ENCODE data around the gene TMEM37. TPM values are rescaled to one million over a fixed set of nuclear protein-coding genes. Genes with fewer than 3 reads are reported as not detected.

TMEM37 gene
- total and polyA plus RNA-seq, 2 of the 8 experiments (the other 6 are each of a cell fraction or from before 2014, with no cell fraction given) = 11.0 to 16.2 TPM

DNA sequence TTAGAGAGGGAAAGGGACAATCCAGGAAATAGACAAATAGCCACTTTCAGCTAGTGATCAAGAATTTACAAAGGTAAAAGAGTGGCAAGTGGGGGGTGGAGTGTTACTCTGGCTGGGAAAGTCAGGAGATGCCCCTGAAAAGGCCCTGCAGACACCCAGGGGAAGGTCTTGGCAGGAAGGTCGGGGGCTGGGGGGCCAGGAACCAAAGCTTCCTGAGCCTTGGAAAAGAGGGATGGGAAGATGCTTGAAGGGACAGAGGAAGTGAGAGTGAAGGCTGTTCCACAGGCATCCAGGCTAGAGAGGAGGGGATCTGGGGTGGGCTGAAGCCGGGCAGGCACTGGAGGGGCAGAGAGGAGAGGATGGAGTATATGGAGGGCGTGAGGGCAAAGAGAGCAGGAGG lies 3.9 kb upstream of the TMEM37 start:
- Histone ChIP-seq H3K79me2 (ENCODE audit: control insufficient read depth in 1 of 2, insufficient read depth in 2 of 2, low read length in 2 of 2) (no peaks in the 10 kb centered on the region), H3K4ac (replicated peaks; ENCODE audit: insufficient read length, low read depth, low read length) (no peak overlapping the region), H3K9me3 (ENCODE audit: insufficient read depth in 2 of 2, low read depth in 1 of 2, low read length in 1 of 2) (no peaks in the 10 kb centered on the region), H3K27me3 (replicated peaks in 1 of 4; ENCODE audit: control insufficient read depth in 3 of 4, extremely low read depth in 1 of 4, insufficient read depth in 3 of 4, low read length in 3 of 4) (peaks cover 0 to 13% (median 7%) of the 10 kb centered on the region in 4 experiments; a peak in 6 of 7 replicates), H3K23me2 (ENCODE audit: low read depth, low read length) (peaks cover 12% of the 10 kb centered on the region; the same call in 1 of the 2 replicates), H3K4me3 (ENCODE audit: extremely low read depth in 1 of 4, insufficient read depth in 2 of 4, low read depth in 3 of 4, low read length in 4 of 4) (no peak overlapping the region), H3K4me2 (ENCODE audit: insufficient read depth in 1 of 2, low read depth in 2 of 2, low read length in 2 of 2) (no peak overlapping the region), H3K14ac (ENCODE audit: insufficient read length) (no peak overlapping the region), H2AFZ (ENCODE audit: low read length) (no peak overlapping the region), H3K56ac (replicated peaks; ENCODE audit: insufficient read length, low read depth, low read length) (no peak overlapping the region), H2BK12ac (ENCODE audit: low read depth, low read length) (0 out of 2 replicates have a peak overlapping the region, but pooled peaks have one; percentile 9), H3K4me1 (replicated peaks in 1 of 4; ENCODE audit: control insufficient read depth in 3 of 4, insufficient read depth in 4 of 4, low read length in 3 of 4) (peaks cover 0 to 17% (median 4%) of the 10 kb centered on the region in 4 experiments; a peak in 6 of 7 replicates), H4K91ac (replicated peaks; ENCODE audit: insufficient read length, low read length) (no peak overlapping the region), H2AK5ac (ENCODE audit: low read depth, low read length) (no peak overlapping the region), H2BK20ac (ENCODE audit: low read length) (0 out of 2 replicates have a peak overlapping the region, but pooled peaks have one; percentile 48), H4K5ac (ENCODE audit: insufficient read length, low read depth, low read length) (no peak overlapping the region), H2BK120ac (replicated peaks; ENCODE audit: low read depth, low read length) (no peak overlapping the region), H3K23ac (ENCODE audit: insufficient read length) (no peak overlapping the region), H3K18ac (ENCODE audit: extremely low read depth, low read length) (no peak overlapping the region), H2BK5ac (ENCODE audit: low read depth, low read length) (no peak overlapping the region), H3K36me3 (ENCODE audit: control insufficient read depth in 2 of 4, insufficient read depth in 4 of 4, low read length in 3 of 4) (no peaks in the 10 kb centered on the region), H4K20me1 (replicated peaks in 1 of 2; ENCODE audit: control insufficient read depth in 1 of 2, insufficient read depth in 2 of 2, low read length in 2 of 2) (no peaks in the 10 kb centered on the region), H3K27ac (ENCODE audit: low read depth, low read length) (no peak overlapping the region), H3K79me1 (ENCODE audit: low read depth, low read length) (no peaks in the 10 kb centered on the region), H3K9ac (replicated peaks in 1 of 4; ENCODE audit: extremely low read depth in 1 of 4, low read depth in 3 of 4, low read length in 3 of 4) (no peak overlapping the region), H2BK15ac (ENCODE audit: low read length) (0 out of 2 replicates have a peak overlapping the region, but pooled peaks have one; percentile 61), H4K8ac (ENCODE audit: extremely low read depth, insufficient read depth, low read length) (no peak overlapping the region)
- no peak for DNase-seq (ENCODE audit: low read depth in 1 of 2, low spot score in 2 of 2)
- no peak for TF ChIP-seq FOSL1 (IDR thresholded peaks at IDR 0.05; ENCODE audit: insufficient read depth, low read depth, low read length)
- TF ChIP-seq, protein P1, sequence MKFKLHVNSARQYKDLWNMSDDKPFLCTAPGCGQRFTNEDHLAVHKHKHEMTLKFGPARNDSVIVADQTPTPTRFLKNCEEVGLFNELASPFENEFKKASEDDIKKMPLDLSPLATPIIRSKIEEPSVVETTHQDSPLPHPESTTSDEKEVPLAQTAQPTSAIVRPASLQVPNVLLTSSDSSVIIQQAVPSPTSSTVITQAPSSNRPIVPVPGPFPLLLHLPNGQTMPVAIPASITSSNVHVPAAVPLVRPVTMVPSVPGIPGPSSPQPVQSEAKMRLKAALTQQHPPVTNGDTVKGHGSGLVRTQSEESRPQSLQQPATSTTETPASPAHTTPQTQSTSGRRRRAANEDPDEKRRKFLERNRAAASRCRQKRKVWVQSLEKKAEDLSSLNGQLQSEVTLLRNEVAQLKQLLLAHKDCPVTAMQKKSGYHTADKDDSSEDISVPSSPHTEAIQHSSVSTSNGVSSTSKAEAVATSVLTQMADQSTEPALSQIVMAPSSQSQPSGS (IDR thresholded peaks at IDR 0.05; ENCODE audit: low read length) = no peak
- no peak for TF ChIP-seq POLR2AphosphoS5 (IDR thresholded peaks at IDR 0.05; ENCODE audit: low read depth, low read length)
- no peak for TF ChIP-seq TAF1 (IDR thresholded peaks at IDR 0.05; ENCODE audit: low read depth, low read length)
- no peak for FAIRE-seq
- CTCF ChIA-PET (ENCODE audit: partially characterized antibody) = interaction anchor here (0.8 kb wide), 1 partner anchor 22 kb away, joined by 3 read pairs; no protein-coding TSS in a partner anchor
- 90% methylated on average over 3 of the region's 3 CpGs; no CpG with 5 or more reads in 1 of the 2 experiments for WGBS, 2 experiments (ENCODE audit: extremely low coverage in 1 of 2, insufficient coverage in 1 of 2, insufficient read length in 1 of 2, insufficient replicate concordance in 2 of 2, low coverage in 1 of 2, low lambda C conversion rate in 2 of 2, missing lambda C conversion rate in 1 of 2)
- POLR2A ChIA-PET (ENCODE audit: partially characterized antibody) = interaction anchor here (0.7 kb wide), 1 partner anchor 45 kb away, joined by 3 read pairs; no protein-coding TSS in a partner anchor
